Thyroid gland (tissue), 4 donors: ENCODE data around the gene UNG. TPM values are rescaled to one million over a fixed set of nuclear protein-coding genes. Genes with fewer than 3 reads are reported as not detected.
A peak's percentile ranks its signal among the peaks of the same experiment; 100 is the strongest.
"Not testable (repeated sequence)": the region's sequence is repeated elsewhere in the genome, so short reads cannot be mapped to it uniquely, and the experiment has no call there.

Experiments used
- DNase-seq, 2 donors: peaks; one replicate each; pipeline ENCODE4 v3.0.0-alpha.2; 2019
- H3K27ac ChIP-seq, 3 donors: fragments of 200-600 bp; sonication (generic); 1 replicate in 2 of 3; 2 replicates in 1 of 3; pipeline ENCODE4 v1.5.1; 2016 to 2019; ENCODE audit warnings: mild to moderate bottlenecking in 1 of 3, moderate library complexity in 1 of 3
- H3K27me3 ChIP-seq: fragments of 200-600 bp; sonication (generic); one replicate; pipeline ENCODE4 v1.5.1; 2019
- H3K36me3 ChIP-seq, 2 donors: fragments of 200-600 bp; sonication (generic); one replicate each; pipeline ENCODE4 v1.5.1; 2016 to 2019
- H3K4me1 ChIP-seq, 2 donors: fragments of 200-600 bp; sonication (generic); one replicate each; pipeline ENCODE4 v1.5.1; 2017 to 2019
- H3K4me3 ChIP-seq, 3 donors: fragments of 200-600 bp; sonication (generic); replicated peaks in 1 of 3; 1 replicate in 2 of 3; 2 replicates in 1 of 3; pipeline ENCODE4 v1.5.1; 2016; ENCODE audit warnings: mild to moderate bottlenecking in 1 of 3
- H3K9me3 ChIP-seq: fragments of 200-600 bp; sonication (generic); one replicate; pipeline ENCODE4 v1.5.1; 2017
- CTCF ChIP-seq, 6 experiments: fragments of 200-600 bp in 3 of 6; fragments of 450-650 bp in 3 of 6; sonication (generic) in 3 of 6; IDR thresholded peaks; one replicate each; pipeline ENCODE4 v1.5.1; 2016 to 2019; ENCODE audit warnings: antibody characterized with exemption in 6 of 6, mild to moderate bottlenecking in 2 of 6, inconsistent platforms in 1 of 6, moderate library complexity in 1 of 6
- POLR2A ChIP-seq, 2 donors: fragments of 450-650 bp; IDR thresholded peaks; one replicate each; pipeline ENCODE4 v1.6.1; 2017; ENCODE audit warnings: antibody characterized with exemption in 2 of 2, mild to moderate bottlenecking in 2 of 2, moderate library complexity in 1 of 2
- WGBS, 2 donors: methylation state at CpG; one replicate each; pipeline ENCODE4 v1.1.5; 2017; 5-methylcytosine and 5-hydroxymethylcytosine counted together
- intact Hi-C: fragments of 100-400 bp; cut with DNase I; formaldehyde crosslinking; loops from one replicate; pipeline ENCODE4 v1.15.1; 2023
- total RNA-seq, 4 donors: library from RNA; depleted of rRNA; stranded (reverse); fragments of >200 nt; gene quantifications; one replicate each; pipeline ENCODE4 v1.2.3, GENCODE V29; 2016

The UNG gene
- total RNA-seq, 4 donors from 2014 or later: 33.1 to 45.5 (median 37.5) TPM

- TF ChIP-seq POLR2A (IDR thresholded peaks at IDR 0.05) (no peak), CTCF (IDR thresholded peaks at IDR 0.05) (no peak)
- Histone ChIP-seq H3K27me3 (no peaks in the 10 kb centered on the region), H3K4me3 (no peak overlapping the region), H3K4me1 (peaks cover 23 to 31% of the 10 kb centered on the region in 2 donors), H3K36me3 (peaks cover 6 to 8% of the 10 kb centered on the region in 2 donors), H3K27ac (no peak overlapping the region), H3K9me3 (no peaks in the 10 kb centered on the region)
- intact Hi-C loops: no loop called here
- DNase-seq: no peak
- WGBS, 2 donors: 92 to 96% methylated on average over 4 of the region's 4 CpGs
Observed at GRCh38 chr12:109140560-109140959, 43.2 kb downstream of the UNG start.

GRCh38 chr12:109144224-109144623 is 46.8 kb downstream of the UNG start:
- Histone ChIP-seq H3K36me3 (peaks cover 6 to 10% of the 10 kb centered on the region in 2 donors), H3K4me3 (no peak overlapping the region), H3K4me1 (peaks cover 5 to 20% of the 10 kb centered on the region in 2 donors), H3K9me3 (no peaks in the 10 kb centered on the region), H3K27me3 (no peaks in the 10 kb centered on the region), H3K27ac (no peak overlapping the region)
- TF ChIP-seq POLR2A (IDR thresholded peaks at IDR 0.05) (no peak), CTCF (IDR thresholded peaks at IDR 0.05) (no peak)
- intact Hi-C loops: no loop called here
- no peak for DNase-seq
- 54 to 56% methylated on average over 4 of the region's 4 CpGs for WGBS, 2 donors

- H3K4me1 ChIP-seq: peaks cover 3 to 18% of the 10 kb centered on the region in 2 donors
- intact Hi-C loops, H3K27ac ChIP-seq: not testable (repeated sequence)
Observed at GRCh38 chr12:109147126-109147525, 49.7 kb downstream of the UNG start.

GRCh38 chr12:109147954-109148353 is 50.6 kb downstream of the UNG start:
- peak overlapping the region in 2 of 3 donors; percentile 35 to 47 for H3K27ac ChIP-seq
- no peak for TF ChIP-seq POLR2A (IDR thresholded peaks at IDR 0.05)
- TF ChIP-seq CTCF (IDR thresholded peaks at IDR 0.05): no peak
- intact Hi-C loops: no loop called here
- H3K36me3 ChIP-seq: peaks cover 0 to 5% of the 10 kb centered on the region in 2 donors
- no peaks in the 10 kb centered on the region for H3K27me3 ChIP-seq
- peaks cover 0 to 10% of the 10 kb centered on the region in 2 donors for H3K4me1 ChIP-seq
- WGBS, 2 donors: 64 to 81% methylated on average over 2 of the region's 2 CpGs
- H3K9me3 ChIP-seq: no peaks in the 10 kb centered on the region
- H3K4me3 ChIP-seq: no peak overlapping the region
- DNase-seq: no peak

More at GRCh38 chr12:109147126-109147525, 49.7 kb downstream of the UNG start:
- 100% methylated on average over 1 of the region's 1 CpG for WGBS, 2 donors
- not testable (repeated sequence) for H3K27me3 ChIP-seq, H3K4me3 ChIP-seq, H3K9me3 ChIP-seq, DNase-seq, H3K36me3 ChIP-seq

- Histone ChIP-seq H3K36me3 (peaks cover 0 to 2% of the 10 kb centered on the region in 2 donors), H3K9me3 (no peaks in the 10 kb centered on the region), H3K4me3 (no peak overlapping the region), H3K27ac (no peak overlapping the region), H3K4me1 (peaks cover 7 to 20% of the 10 kb centered on the region in 2 donors), H3K27me3 (no peaks in the 10 kb centered on the region)
- intact Hi-C loops: loop anchor here (10.0 kb wide), 1 partner anchor 45 kb away; no protein-coding TSS in a partner anchor
- no peak for DNase-seq
- WGBS, 2 donors: 89 to 90% methylated on average over 9 of the region's 9 CpGs
- no peak for TF ChIP-seq POLR2A (IDR thresholded peaks at IDR 0.05)
- TF ChIP-seq CTCF (IDR thresholded peaks at IDR 0.05): no peak
Observed at GRCh38 chr12:109150124-109150640, 52.8 kb downstream of the UNG start.
